Gastroesophageal sphincter (tissue), 4 donors: ENCODE measurements around the gene MAG. TPM values are rescaled to one million over a fixed set of nuclear protein-coding genes. Genes with fewer than 3 reads are reported as not detected.

Experiments
- ATAC-seq: fragments of 150-250 bp; one replicate; pipeline ENCODE4 v1.9.1; 2016; ENCODE audit warnings: mild to moderate bottlenecking, moderate library complexity
- H3K27ac ChIP-seq, 4 donors: fragments of 200-600 bp; sonication (generic) in 3 of 4; 1 replicate in 3 of 4; 2 replicates in 1 of 4; pipeline ENCODE4 v1.5.1; 2016 to 2019
- H3K27me3 ChIP-seq: fragments of 200-600 bp; sonication (generic); one replicate; pipeline ENCODE4 v1.5.1; 2019
- H3K36me3 ChIP-seq, 2 donors: fragments of 200-600 bp; sonication (generic); one replicate each; pipeline ENCODE4 v1.5.1; 2019; ENCODE audit warnings: control low read depth in 1 of 2
- H3K4me1 ChIP-seq, 3 donors: fragments of 200-600 bp; sonication (generic); 1 replicate in 2 of 3; 2 replicates in 1 of 3; pipeline ENCODE4 v1.5.1; 2016 to 2019; ENCODE audit warnings: control low read depth in 2 of 3
- H3K4me3 ChIP-seq, 2 donors: fragments of 200-600 bp; sonication (generic); one replicate each; pipeline ENCODE4 v1.5.1; 2019; ENCODE audit warnings: mild to moderate bottlenecking in 1 of 2, moderate library complexity in 1 of 2
- H3K9me3 ChIP-seq, 3 donors: fragments of 200-600 bp; sonication (generic); one replicate each; pipeline ENCODE4 v1.5.1; 2017 to 2019; ENCODE audit warnings: control low read depth in 2 of 3
- EP300 ChIP-seq: sonication (generic); formaldehyde crosslinking; IDR thresholded peaks from one replicate; pipeline ENCODE4 v1.6.1; 2017; ENCODE audit warnings: antibody characterized with exemption, mild to moderate bottlenecking
- POLR2A ChIP-seq, 2 donors: fragments of 450-650 bp; IDR thresholded peaks; one replicate each; pipeline ENCODE4 v1.6.1; 2017; ENCODE audit warnings: antibody characterized with exemption in 2 of 2, mild to moderate bottlenecking in 2 of 2, moderate library complexity in 1 of 2
- POLR2AphosphoS5 ChIP-seq: sonication (generic); formaldehyde crosslinking; IDR thresholded peaks from one replicate; pipeline ENCODE4 v1.6.1; 2017; ENCODE audit warnings: antibody characterized with exemption
- WGBS, 2 donors: methylation state at CpG; one replicate each; pipeline ENCODE4 v1.1.5; 2018; ENCODE audit warnings: low coverage in 1 of 2; 5-methylcytosine and 5-hydroxymethylcytosine counted together
- total RNA-seq, 4 donors: library from RNA; depleted of rRNA; stranded (reverse); fragments of >200 nt; gene quantifications; one replicate each; pipeline ENCODE4 v1.1.0, GENCODE V29; 2016
- TF ChIP-seq, protein P1 (sequence below), 4 experiments: fragments of 200-600 bp in 2 of 4; fragments of 450-650 bp in 2 of 4; sonication (generic) in 1 of 4; IDR thresholded peaks; one replicate each; pipeline ENCODE4 v1.5.1; 2017 to 2019; ENCODE audit warnings: antibody characterized with exemption in 4 of 4, mild to moderate bottlenecking in 2 of 4, moderate library complexity in 2 of 4

MAG gene
- total RNA-seq, 4 donors from 2014 or later, result 0.40 TPM; not detected in 3

GRCh38 chr19:35360880-35361420 is 69.0 kb downstream of the MAG start:
- TF ChIP-seq POLR2AphosphoS5, result no peak
- TF ChIP-seq, protein P1, sequence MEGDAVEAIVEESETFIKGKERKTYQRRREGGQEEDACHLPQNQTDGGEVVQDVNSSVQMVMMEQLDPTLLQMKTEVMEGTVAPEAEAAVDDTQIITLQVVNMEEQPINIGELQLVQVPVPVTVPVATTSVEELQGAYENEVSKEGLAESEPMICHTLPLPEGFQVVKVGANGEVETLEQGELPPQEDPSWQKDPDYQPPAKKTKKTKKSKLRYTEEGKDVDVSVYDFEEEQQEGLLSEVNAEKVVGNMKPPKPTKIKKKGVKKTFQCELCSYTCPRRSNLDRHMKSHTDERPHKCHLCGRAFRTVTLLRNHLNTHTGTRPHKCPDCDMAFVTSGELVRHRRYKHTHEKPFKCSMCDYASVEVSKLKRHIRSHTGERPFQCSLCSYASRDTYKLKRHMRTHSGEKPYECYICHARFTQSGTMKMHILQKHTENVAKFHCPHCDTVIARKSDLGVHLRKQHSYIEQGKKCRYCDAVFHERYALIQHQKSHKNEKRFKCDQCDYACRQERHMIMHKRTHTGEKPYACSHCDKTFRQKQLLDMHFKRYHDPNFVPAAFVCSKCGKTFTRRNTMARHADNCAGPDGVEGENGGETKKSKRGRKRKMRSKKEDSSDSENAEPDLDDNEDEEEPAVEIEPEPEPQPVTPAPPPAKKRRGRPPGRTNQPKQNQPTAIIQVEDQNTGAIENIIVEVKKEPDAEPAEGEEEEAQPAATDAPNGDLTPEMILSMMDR (IDR thresholded peaks at IDR 0.05), result no peak
- TF ChIP-seq POLR2A (IDR thresholded peaks at IDR 0.05), result no peak
- no peak for TF ChIP-seq EP300
- no peak overlapping the region for H3K27ac ChIP-seq
- H3K4me1 ChIP-seq, result no peaks in the 10 kb centered on the region
- H3K27me3 ChIP-seq, result peaks cover 20% of the 10 kb centered on the region
- 20 to 38% methylated on average over 2 to 5 of the region's 5 CpGs for WGBS, 2 donors
- no peaks in the 10 kb centered on the region for H3K9me3 ChIP-seq
- no peaks in the 10 kb centered on the region for H3K36me3 ChIP-seq
- ATAC-seq, result no peak
- no peak overlapping the region for H3K4me3 ChIP-seq

GRCh38 chr19:35362261-35363000 is 70.5 kb downstream of the MAG start:
- TF ChIP-seq EP300, result no peak
- no peak for TF ChIP-seq POLR2AphosphoS5
- no peak for TF ChIP-seq POLR2A (IDR thresholded peaks at IDR 0.05)
- TF ChIP-seq, protein P1 (IDR thresholded peaks at IDR 0.05), result no peak
- Histone ChIP-seq H3K36me3 (no peaks in the 10 kb centered on the region), H3K9me3 (no peaks in the 10 kb centered on the region), H3K4me3 (no peak overlapping the region), H3K27me3 (peaks cover 14% of the 10 kb centered on the region), H3K27ac (no peak overlapping the region), H3K4me1 (no peaks in the 10 kb centered on the region)
- ATAC-seq, result no peak
- no CpG with 5 or more reads among the region's 14 CpGs for WGBS, 2 donors

GRCh38 chr19:35363001-35363590 is 71.1 kb downstream of the MAG start:
- TF ChIP-seq POLR2A (IDR thresholded peaks at IDR 0.05) (no peak), POLR2AphosphoS5 (no peak), EP300 (no peak)
- TF ChIP-seq, protein P1 (IDR thresholded peaks at IDR 0.05), result no peak
- H3K9me3 ChIP-seq, result no peaks in the 10 kb centered on the region
- H3K36me3 ChIP-seq, result no peaks in the 10 kb centered on the region
- H3K4me3 ChIP-seq, result no peak overlapping the region
- peaks cover 7% of the 10 kb centered on the region for H3K27me3 ChIP-seq
- ATAC-seq, result no peak
- no peak overlapping the region for H3K27ac ChIP-seq
- 71 to 100% methylated on average over 1 to 4 of the region's 11 CpGs for WGBS, 2 donors
- H3K4me1 ChIP-seq, result no peaks in the 10 kb centered on the region

Other genes starting within 250 kb of the MAG start
- 10 to 100 TPM in 1 of 4 donors, 1 to 10 TPM in 3; 1.2 to 38.8 (median 4.2) TPM for gene FXYD3, start 176.3 kb upstream of the MAG start, total RNA-seq
- 10 to 100 TPM; 24.8 to 47.9 (median 36.2) TPM for gene LGI4, start 157.1 kb upstream of the MAG start, total RNA-seq
- 100 to 1,000 TPM in 1 of 4 donors, 10 to 100 TPM in 3; 42.8 to 140 (median 52.7) TPM for gene FXYD1, start 153.3 kb upstream of the MAG start, total RNA-seq
- gene FXYD7, start 148.9 kb upstream of the MAG start, total RNA-seq, result not detected
- gene FXYD5, start 137.4 kb upstream of the MAG start, total RNA-seq, result 10 to 100 TPM; 18.8 to 42.5 (median 33.0) TPM
- not detected for gene FAM187B, start 63.4 kb upstream of the MAG start, total RNA-seq
- 1 to 10 TPM; 3.3 to 6.6 (median 5.2) TPM for gene LSR, start 43.2 kb upstream of the MAG start, total RNA-seq
- 100 to 1,000 TPM in 1 of 4 donors, 10 to 100 TPM in 3; 75.1 to 137 (median 93.0) TPM for gene USF2, start 23.2 kb upstream of the MAG start, total RNA-seq
- not detected for gene HAMP, start 9.6 kb upstream of the MAG start, total RNA-seq
- gene CD22, start 37.0 kb downstream of the MAG start, total RNA-seq, result 1 to 10 TPM; 2.7 to 5.6 (median 4.9) TPM
- not detected for gene FFAR1, start 55.7 kb downstream of the MAG start, total RNA-seq
- gene FFAR3, start 66.3 kb downstream of the MAG start, total RNA-seq, result under 1 TPM in 1 of 4 donors, not detected in 3; 0.13 TPM
- gene GPR42, start 78.9 kb downstream of the MAG start, total RNA-seq, result not detected
- 1 to 10 TPM in 1 of 4 donors, under 1 TPM in 1, not detected in 2; 0.35 to 1.3 TPM for gene FFAR2, start 156.1 kb downstream of the MAG start, total RNA-seq
- gene KRTDAP, start 198.3 kb downstream of the MAG start, total RNA-seq, result not detected
- 10 to 100 TPM in 2 of 4 donors, 1 to 10 TPM in 2; 5.6 to 20.0 (median 9.0) TPM for gene DMKN, start 221.5 kb downstream of the MAG start, total RNA-seq
- gene SBSN, start 236.2 kb downstream of the MAG start, total RNA-seq, result 10 to 100 TPM in 1 of 4 donors, 1 to 10 TPM in 2, not detected in 1; 1.0 to 13.4 (median 1.2) TPM
- not detected for gene GAPDHS, start 241.3 kb downstream of the MAG start, total RNA-seq